Measurements from ENCODE around the gene SRA1. TPM values are rescaled to one million over a fixed set of nuclear protein-coding genes. Genes with fewer than 3 reads are reported as not detected.
A peak's percentile ranks its signal among the peaks of the same experiment; 100 is the strongest.

The SRA1 gene
- total and polyA plus RNA-seq, 7 donors, result 33.4 to 78.0 (median 37.9) TPM

DNA sequence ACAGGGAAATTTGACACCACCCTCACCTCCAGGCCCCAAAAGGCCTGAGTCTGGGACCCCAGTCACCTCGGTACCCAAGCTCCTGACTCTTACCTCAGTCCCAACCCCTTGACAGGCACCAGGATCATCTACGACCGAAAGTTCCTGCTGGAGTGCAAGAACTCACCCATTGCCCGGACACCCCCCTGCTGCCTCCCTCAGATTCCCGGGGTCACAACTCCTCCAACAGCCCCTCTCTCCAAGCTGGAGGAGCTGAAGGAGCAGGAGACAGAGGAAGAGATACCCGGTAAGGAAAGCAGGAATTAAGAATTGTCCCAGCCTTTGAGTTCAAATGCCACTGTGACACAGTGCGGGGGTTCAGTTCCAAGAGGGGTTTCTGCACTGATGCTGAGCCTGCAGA is 8.5 kb downstream of the SRA1 start:
- ATAC-seq (no peak), DNase-seq (no peak)
- intact Hi-C loops (cut with DNase I), result no loop called here
- Histone ChIP-seq H3K27ac (peak overlapping the region; percentile 98), H3K9me3 (no peaks in the 10 kb centered on the region), H3K4me3 (peak overlapping the region; percentile 23), H3K36me3 (ENCODE audit: insufficient read depth in 1 of 2, low read depth in 1 of 2) (peaks cover 4 to 63% of the 10 kb centered on the region in 2 donors), H3K4me1 (peaks cover 43% of the 10 kb centered on the region), H3K27me3 (ENCODE audit: insufficient read depth in 3 of 3, low read length in 2 of 3) (no peaks in the 10 kb centered on the region)
- no peak for TF ChIP-seq CTCF (IDR thresholded peaks at IDR 0.05)
- WGBS, 3 donors, result 60 to 67% (median 60%) methylated on average over 7 of the region's 7 CpGs

DNA sequence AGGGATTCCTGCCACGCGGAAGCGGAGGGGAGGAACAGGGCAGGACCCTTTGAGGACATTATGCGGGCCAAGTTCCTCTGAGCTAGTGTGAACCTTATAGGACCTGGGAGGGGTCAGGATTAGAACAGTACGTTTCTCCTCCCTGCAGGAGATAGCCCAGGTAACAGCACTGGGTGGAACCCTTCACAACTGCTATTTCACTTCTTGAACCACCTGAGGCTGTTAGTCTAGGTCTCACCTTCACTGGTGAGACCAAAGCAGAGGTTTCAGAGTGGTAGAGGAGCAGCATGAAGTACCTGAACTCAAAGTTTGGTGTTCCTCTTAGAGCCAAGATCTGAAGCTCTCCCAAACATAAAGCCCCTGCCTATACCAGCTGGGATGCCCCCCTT is 9.0 kb downstream of the SRA1 start:
- ATAC-seq (peak in 2 of 4 donors; percentile 53 to 68), DNase-seq (no peak)
- no peaks in the 10 kb centered on the region for H3K9me3 ChIP-seq
- intact Hi-C loops (cut with DNase I), result no loop called here
- no peak for TF ChIP-seq CTCF (IDR thresholded peaks at IDR 0.05)
- H3K36me3 ChIP-seq (ENCODE audit: insufficient read depth in 1 of 2, low read depth in 1 of 2), result peaks cover 4 to 63% of the 10 kb centered on the region in 2 donors
- H3K4me1 ChIP-seq, result peaks cover 43% of the 10 kb centered on the region
- WGBS, 3 donors, result 0 to 4% (median 0%) methylated on average over 5 of the region's 5 CpGs
- peak overlapping the region; percentile 67 for H3K4me3 ChIP-seq
- H3K27ac ChIP-seq, result peak overlapping the region; percentile 98
- no peaks in the 10 kb centered on the region for H3K27me3 ChIP-seq (ENCODE audit: insufficient read depth in 3 of 3, low read length in 2 of 3)

- peak; percentile 97 to 99 for DNase-seq
- H3K4me1 ChIP-seq, result peaks cover 43% of the 10 kb centered on the region
- peak; percentile 66 for TF ChIP-seq CTCF (IDR thresholded peaks at IDR 0.05)
- H3K27me3 ChIP-seq (ENCODE audit: insufficient read depth in 3 of 3, low read length in 2 of 3), result no peaks in the 10 kb centered on the region
- peak within 1 kb of the TSS; percentile 98 for H3K27ac ChIP-seq
- ATAC-seq, result peak; percentile 88 to 92 (median 90)
- intact Hi-C loops (cut with DNase I), result loop anchor here (2.0 kb wide), 2 partner anchors 91 to 147 kb away; partner anchors contain the start of genes TMCO6 (in 2 of the 2) and ANKHD1 (in 1 of the 2)
- H3K36me3 ChIP-seq (ENCODE audit: insufficient read depth in 1 of 2, low read depth in 1 of 2), result peaks cover 4 to 64% of the 10 kb centered on the region in 2 donors
- peak within 1 kb of the TSS; percentile 67 for H3K4me3 ChIP-seq
- H3K9me3 ChIP-seq, result no peaks in the 10 kb centered on the region
- 1% methylated on average over 51 to 52 of the region's 52 CpGs for whole genome bisulfite sequencing, 3 donors
These were observed 9.6 kb downstream of the SRA1 start, which contains the start of gene EIF4EBP3 for GRCh38 chr5:140547508-140548299. Gene EIF4EBP3 (plus strand): TSS chr5:140547662. CDS start chr5:140547738, 76 bp downstream.

DNA sequence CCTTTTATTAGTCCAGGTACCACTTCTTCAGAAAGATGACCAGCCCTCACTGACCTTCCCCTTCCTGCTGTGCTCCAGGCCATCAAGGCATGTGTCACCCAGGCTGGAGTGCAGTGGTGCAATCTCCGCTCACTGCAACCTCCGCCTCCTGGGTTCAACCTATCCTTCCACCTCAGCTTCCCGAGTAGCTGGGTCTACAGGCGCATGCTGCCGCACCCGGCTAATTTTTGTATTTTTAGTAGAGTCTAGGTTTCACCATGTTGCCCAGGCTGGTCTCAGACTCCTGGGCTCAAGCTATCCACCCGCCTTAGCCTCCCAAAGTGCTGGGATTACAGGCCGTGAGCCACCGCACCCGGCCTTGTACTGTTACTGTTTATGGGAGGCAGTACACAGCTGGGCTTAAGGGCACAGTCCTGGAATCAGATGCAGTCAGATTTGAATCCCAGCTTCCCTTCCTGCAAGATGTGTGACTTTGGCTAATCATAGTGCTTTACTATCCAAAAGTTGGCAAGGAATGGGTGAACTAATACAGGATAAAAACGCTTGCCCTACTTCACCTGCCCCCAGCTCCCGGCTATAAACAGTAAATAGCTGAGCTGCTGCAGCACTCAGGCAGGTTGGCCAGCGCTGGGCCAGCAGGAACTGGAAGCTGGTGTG is 10.3 kb downstream of the SRA1 start:
- peak overlapping the region; percentile 67 for H3K4me3 ChIP-seq
- intact Hi-C loops (cut with DNase I), result loop anchor here (2.0 kb wide), 2 partner anchors 92 to 146 kb away; partner anchors contain the start of genes TMCO6 (in 2 of the 2) and ANKHD1 (in 1 of the 2)
- H3K4me1 ChIP-seq, result peaks cover 43% of the 10 kb centered on the region
- H3K9me3 ChIP-seq, result no peaks in the 10 kb centered on the region
- H3K27ac ChIP-seq, result peak overlapping the region; percentile 98
- H3K36me3 ChIP-seq (ENCODE audit: insufficient read depth in 1 of 2, low read depth in 1 of 2), result peaks cover 4 to 64% of the 10 kb centered on the region in 2 donors
- 21 to 33% (median 23%) methylated on average over 13 of the region's 13 CpGs for WGBS, 3 donors
- peak; percentile 2 to 36 (median 14) for ATAC-seq
- no peak for TF ChIP-seq CTCF (IDR thresholded peaks at IDR 0.05)
- H3K27me3 ChIP-seq (ENCODE audit: insufficient read depth in 3 of 3, low read length in 2 of 3), result no peaks in the 10 kb centered on the region
- no peak for DNase-seq
